Liver (tissue), 9 donors: ENCODE results near the gene CDH26. TPM values are rescaled to one million over a fixed set of nuclear protein-coding genes. Genes with fewer than 3 reads are reported as not detected.

Experiments used
- DNase-seq: peaks from one replicate; pipeline ENCODE4 v3.0.0-alpha.2; 2017; ENCODE audit warnings: low spot score
- H3K27ac ChIP-seq, 2 donors: one replicate each; pipeline ENCODE4 v1.7.0; 2013; ENCODE audit warnings: inconsistent platforms in 2 of 2, low read length in 2 of 2, control low read depth in 1 of 2, low read depth in 1 of 2, mild to moderate bottlenecking in 1 of 2
- H3K27me3 ChIP-seq, 4 donors: one replicate each; pipeline versions ENCODE4 v1.6.1 to v1.7.0; 2013; ENCODE audit warnings: low read length in 3 of 4, inconsistent platforms in 1 of 4, mild to moderate bottlenecking in 1 of 4, moderate library complexity in 1 of 4; ENCODE audit not compliant: control insufficient read depth in 4 of 4, insufficient read depth in 4 of 4
- H3K36me3 ChIP-seq, 4 donors: one replicate each; pipeline versions ENCODE4 v1.6.1 to v1.7.0; 2013; ENCODE audit warnings: low read length in 3 of 4, mild to moderate bottlenecking in 3 of 4, low read depth in 1 of 4, moderate library complexity in 1 of 4; ENCODE audit not compliant: control insufficient read depth in 4 of 4, insufficient read depth in 3 of 4
- H3K4me1 ChIP-seq, 4 donors: one replicate each; pipeline versions ENCODE4 v1.6.1 to v1.7.0; 2013; ENCODE audit warnings: low read length in 3 of 4, mild to moderate bottlenecking in 3 of 4, moderate library complexity in 1 of 4; ENCODE audit not compliant: control insufficient read depth in 4 of 4, insufficient read depth in 4 of 4
- H3K4me3 ChIP-seq, 3 donors: one replicate each; pipeline versions ENCODE4 v1.6.1 to v1.7.0; 2013; ENCODE audit warnings: low read length in 3 of 3, control low read depth in 1 of 3, low read depth in 1 of 3, mild to moderate bottlenecking in 1 of 3
- H3K9ac ChIP-seq, 2 donors: one replicate each; pipeline ENCODE4 v1.7.0; 2013; ENCODE audit warnings: low read length in 2 of 2, mild to moderate bottlenecking in 2 of 2, moderate library complexity in 2 of 2, control low read depth in 1 of 2, low read depth in 1 of 2
- H3K9me3 ChIP-seq, 4 donors: one replicate each; pipeline versions ENCODE4 v1.6.1 to v1.7.0; 2013; ENCODE audit warnings: low read length in 3 of 4; ENCODE audit not compliant: control insufficient read depth in 4 of 4
- ATF3 ChIP-seq: IDR thresholded peaks from 2 replicates; pipeline ENCODE4 v1.6.1; 2016; ENCODE audit warnings: antibody characterized with exemption
- EGR1 ChIP-seq, 2 donors: IDR thresholded peaks; 2 replicates each; pipeline ENCODE4 v1.6.1; 2016 to 2018; ENCODE audit warnings: antibody characterized with exemption in 2 of 2, low read depth in 2 of 2
- FOXA1 ChIP-seq: IDR thresholded peaks from 2 replicates; pipeline ENCODE4 v1.6.1; 2016; ENCODE audit warnings: antibody characterized with exemption
- FOXA2 ChIP-seq: IDR thresholded peaks from 2 replicates; pipeline ENCODE4 v1.6.1; 2016; ENCODE audit warnings: antibody characterized with exemption
- GABPA ChIP-seq, 2 donors: IDR thresholded peaks in 1 of 2; conservative IDR thresholded peaks in 1 of 2; 2 replicates each; pipeline ENCODE4 v1.6.1; 2016; ENCODE audit warnings: antibody characterized with exemption in 2 of 2, mild to moderate bottlenecking in 1 of 2, moderate library complexity in 1 of 2
- HNF4A ChIP-seq, 2 donors: conservative IDR thresholded peaks; 2 replicates each; pipeline ENCODE4 v1.6.1; 2016; ENCODE audit warnings: antibody characterized with exemption in 2 of 2, mild to moderate bottlenecking in 2 of 2
- HNF4G ChIP-seq: IDR thresholded peaks from 2 replicates; pipeline ENCODE4 v1.6.1; 2016; ENCODE audit warnings: antibody characterized with exemption
- JUND ChIP-seq, 2 donors: IDR thresholded peaks; 2 replicates each; pipeline ENCODE4 v1.6.1; 2016; ENCODE audit warnings: antibody characterized with exemption in 2 of 2
- NR2F2 ChIP-seq: IDR thresholded peaks from 2 replicates; pipeline ENCODE4 v1.6.1; 2016; ENCODE audit warnings: antibody characterized with exemption
- RAD21 ChIP-seq, 2 donors: IDR thresholded peaks; 2 replicates each; pipeline ENCODE4 v1.6.1; 2016; ENCODE audit warnings: antibody characterized with exemption in 2 of 2, mild to moderate bottlenecking in 2 of 2
- REST ChIP-seq: IDR thresholded peaks from 2 replicates; pipeline ENCODE4 v1.6.1; 2016; ENCODE audit warnings: antibody characterized with exemption, mild to moderate bottlenecking
- RXRA ChIP-seq, 2 donors: IDR thresholded peaks; 2 replicates each; pipeline ENCODE4 v1.6.1; 2017 to 2018; ENCODE audit warnings: antibody characterized with exemption in 2 of 2, mild to moderate bottlenecking in 1 of 2
- SP1 ChIP-seq: IDR thresholded peaks from 2 replicates; pipeline ENCODE4 v1.6.1; 2018; ENCODE audit warnings: antibody characterized with exemption, mild to moderate bottlenecking
- TAF1 ChIP-seq: conservative IDR thresholded peaks from 2 replicates; pipeline ENCODE4 v1.6.1; 2016; ENCODE audit warnings: antibody characterized with exemption, mild to moderate bottlenecking
- YY1 ChIP-seq: IDR thresholded peaks from 2 replicates; pipeline ENCODE4 v1.6.1; 2016; ENCODE audit warnings: antibody characterized with exemption, mild to moderate bottlenecking
- ZBTB33 ChIP-seq: IDR thresholded peaks from 2 replicates; pipeline ENCODE4 v1.6.1; 2016; ENCODE audit warnings: antibody characterized with exemption
- WGBS: extraction: QIAGEN DNeasy Blood & Tissue Kit; methylation state at CpG from one replicate; pipeline ENCODE4 v1.1.7; 2013; 5-methylcytosine and 5-hydroxymethylcytosine counted together
- polyA plus RNA-seq, 2 donors: library from polyadenylated mRNA; stranded (reverse) in 1 of 2; unstranded in 1 of 2; fragments of 200-250 nt in 1 of 2; fragments of >200 nt in 1 of 2; fragmentation: Nextera tagmentation in 1 of 2; extraction: Ambion mirVana in 1 of 2; gene quantifications; one replicate each; pipeline versions ENCODE4 v1.2.1 to v1.2.3, GENCODE V29; 2013 to 2015
- total RNA-seq, 2 donors: library from RNA; depleted of rRNA; stranded (reverse); fragments of >200 nt; gene quantifications; one replicate each; pipeline ENCODE4 v1.2.3, GENCODE V29; 2014
- TF ChIP-seq, protein P1 (sequence below): IDR thresholded peaks from 2 replicates; pipeline ENCODE4 v1.6.1; 2016; ENCODE audit warnings: antibody characterized with exemption
- TF ChIP-seq, protein P2 (sequence below): fragments of 150-350 bp; IDR thresholded peaks from 2 replicates; pipeline ENCODE4 v1.5.1; 2017; ENCODE audit warnings: improper control_type of control experiment, low read depth, low read length; ENCODE audit not compliant: missing input control
- donor health status: healthy.
- donor health status: healthy.
- donor health status: healthy.
- donor health status: healthy.
- donor health status: healthy.

Gene CDH26
- total and polyA plus RNA-seq, 4 donors, result 0.03 to 0.70 (median 0.43) TPM

DNA sequence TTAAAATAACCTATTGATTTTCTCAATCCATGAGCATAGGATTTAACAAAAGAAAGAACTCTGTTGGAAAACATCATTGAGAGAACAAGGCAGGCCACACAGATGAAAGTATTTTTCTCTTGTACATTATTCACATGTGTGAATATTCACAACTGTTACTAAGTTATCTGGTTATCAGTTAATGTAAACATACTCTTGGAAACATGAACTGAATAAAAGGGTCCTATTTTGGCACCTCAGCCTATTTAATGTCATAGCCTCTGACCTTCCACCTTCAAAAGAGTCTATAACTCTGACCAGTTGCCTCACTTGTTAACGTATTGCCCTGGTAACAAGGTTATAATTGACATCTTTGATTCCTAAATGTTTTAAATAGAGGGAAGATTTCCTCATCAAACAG is 32.9 kb upstream of the CDH26 start:
- TF ChIP-seq FOXA1, result no peak
- TF ChIP-seq NR2F2, result no peak
- no peak for TF ChIP-seq ATF3
- no peak for TF ChIP-seq YY1
- no peak for TF ChIP-seq JUND (IDR thresholded peaks at IDR 0.05)
- no peak for TF ChIP-seq HNF4A (conservative IDR thresholded peaks at IDR 0.05)
- TF ChIP-seq, protein P1, sequence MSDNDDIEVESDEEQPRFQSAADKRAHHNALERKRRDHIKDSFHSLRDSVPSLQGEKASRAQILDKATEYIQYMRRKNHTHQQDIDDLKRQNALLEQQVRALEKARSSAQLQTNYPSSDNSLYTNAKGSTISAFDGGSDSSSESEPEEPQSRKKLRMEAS, result no peak
- no peak for TF ChIP-seq HNF4G
- TF ChIP-seq REST, result no peak
- no peak for TF ChIP-seq GABPA (IDR thresholded peaks at IDR 0.05 in 1 of 2, conservative IDR thresholded peaks at IDR 0.05 in 1 of 2)
- no peak for TF ChIP-seq RXRA (IDR thresholded peaks at IDR 0.05)
- TF ChIP-seq SP1, result no peak
- TF ChIP-seq RAD21 (IDR thresholded peaks at IDR 0.05), result no peak
- TF ChIP-seq, protein P2, sequence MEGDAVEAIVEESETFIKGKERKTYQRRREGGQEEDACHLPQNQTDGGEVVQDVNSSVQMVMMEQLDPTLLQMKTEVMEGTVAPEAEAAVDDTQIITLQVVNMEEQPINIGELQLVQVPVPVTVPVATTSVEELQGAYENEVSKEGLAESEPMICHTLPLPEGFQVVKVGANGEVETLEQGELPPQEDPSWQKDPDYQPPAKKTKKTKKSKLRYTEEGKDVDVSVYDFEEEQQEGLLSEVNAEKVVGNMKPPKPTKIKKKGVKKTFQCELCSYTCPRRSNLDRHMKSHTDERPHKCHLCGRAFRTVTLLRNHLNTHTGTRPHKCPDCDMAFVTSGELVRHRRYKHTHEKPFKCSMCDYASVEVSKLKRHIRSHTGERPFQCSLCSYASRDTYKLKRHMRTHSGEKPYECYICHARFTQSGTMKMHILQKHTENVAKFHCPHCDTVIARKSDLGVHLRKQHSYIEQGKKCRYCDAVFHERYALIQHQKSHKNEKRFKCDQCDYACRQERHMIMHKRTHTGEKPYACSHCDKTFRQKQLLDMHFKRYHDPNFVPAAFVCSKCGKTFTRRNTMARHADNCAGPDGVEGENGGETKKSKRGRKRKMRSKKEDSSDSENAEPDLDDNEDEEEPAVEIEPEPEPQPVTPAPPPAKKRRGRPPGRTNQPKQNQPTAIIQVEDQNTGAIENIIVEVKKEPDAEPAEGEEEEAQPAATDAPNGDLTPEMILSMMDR, result no peak
- no peak for TF ChIP-seq FOXA2
- no peak for TF ChIP-seq TAF1
- TF ChIP-seq EGR1 (IDR thresholded peaks at IDR 0.05; ENCODE audit: low read depth in 2 of 2), result no peak
- TF ChIP-seq ZBTB33, result no peak
- no peak for DNase-seq
- no peaks in the 10 kb centered on the region for H3K36me3 ChIP-seq
- no peak overlapping the region for H3K27ac ChIP-seq
- H3K9ac ChIP-seq, result no peak overlapping the region
- no peak overlapping the region for H3K4me3 ChIP-seq
- no peaks in the 10 kb centered on the region for H3K4me1 ChIP-seq
- no peaks in the 10 kb centered on the region for H3K9me3 ChIP-seq
- peaks cover 0 to 8% (median 0%) of the 10 kb centered on the region in 4 donors for H3K27me3 ChIP-seq
- WGBS, result 77% methylated on average over 1 of the region's 1 CpG

DNA sequence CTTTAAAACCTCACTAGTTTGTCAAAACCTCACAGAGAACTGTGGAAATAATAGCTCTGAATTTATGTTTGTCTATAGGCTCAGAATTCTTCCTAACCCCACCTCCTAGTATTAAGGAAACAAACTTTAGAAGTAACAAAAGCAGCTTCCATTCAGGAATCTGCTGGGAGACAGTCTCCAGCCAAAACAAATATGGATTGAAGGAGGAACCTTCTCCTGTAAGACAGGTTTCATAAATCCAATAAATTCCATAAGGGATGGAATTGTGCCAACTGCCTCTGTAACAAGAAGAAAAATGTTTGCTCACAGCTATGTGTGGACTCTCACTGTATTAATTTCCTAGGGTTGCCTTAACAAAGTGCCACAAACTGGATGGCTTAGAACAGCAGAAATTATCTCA is 32.3 kb upstream of the CDH26 start:
- no peak overlapping the region for H3K4me3 ChIP-seq
- H3K36me3 ChIP-seq, result no peaks in the 10 kb centered on the region
- H3K9me3 ChIP-seq, result no peaks in the 10 kb centered on the region
- no peak overlapping the region for H3K27ac ChIP-seq
- TF ChIP-seq TAF1 (no peak), NR2F2 (no peak), HNF4G (no peak)
- TF ChIP-seq, protein P2, result no peak
- no peak overlapping the region for H3K9ac ChIP-seq
- DNase-seq, result no peak
- peaks cover 0 to 8% (median 0%) of the 10 kb centered on the region in 4 donors for H3K27me3 ChIP-seq
- no peaks in the 10 kb centered on the region for H3K4me1 ChIP-seq
